ENCODE measurements around the gene CYP3A5. TPM values are rescaled to one million over a fixed set of nuclear protein-coding genes. Genes with fewer than 3 reads are reported as not detected.

The CYP3A5 gene
- total and polyA plus RNA-seq, 9 of the 15 experiments (the other 6 are each of a cell fraction or from before 2014, with no cell fraction given): 0.73 to 2.8 (median 1.5) TPM

- TF ChIP-seq NUFIP1 (IDR thresholded peaks at IDR 0.05; ENCODE audit: partially characterized antibody): no peak
- no peak for TF ChIP-seq CREB5 (CRISPR knock-in tag; IDR thresholded peaks at IDR 0.05)
- TF ChIP-seq MCM7 (IDR thresholded peaks at IDR 0.05): no peak
- TF ChIP-seq ZNF561 (CRISPR knock-in tag; conservative IDR thresholded peaks at IDR 0.05): no peak
- peak; percentile 77 for TF ChIP-seq ZNF316 (IDR thresholded peaks at IDR 0.05)
- TF ChIP-seq C11orf30 (IDR thresholded peaks at IDR 0.05; ENCODE audit: low read depth): peak; percentile 66
- no peak for TF ChIP-seq PHB (CRISPR knock-in tag; IDR thresholded peaks at IDR 0.05)
- 0 out of 2 replicates have a peak, but pooled peaks have one; percentile 56 for TF ChIP-seq MAFG (tag; conservative IDR thresholded peaks at IDR 0.05)
- no peak for TF ChIP-seq SNIP1 (IDR thresholded peaks at IDR 0.05; ENCODE audit: low read depth)
- no peak for TF ChIP-seq POLR2AphosphoS2 (IDR thresholded peaks at IDR 0.05; ENCODE audit: low read length)
- TF ChIP-seq PTBP1 (IDR thresholded peaks at IDR 0.05; ENCODE audit: low read depth, low read length): no peak
Observed at GRCh38 chr7:99651290-99651689, 28.5 kb downstream of the CYP3A5 start (continued).

GRCh38 chr7:99648843-99649242 lies 31.0 kb downstream of the CYP3A5 start:
- Histone ChIP-seq H3K36me3 (ENCODE audit: control insufficient read depth, insufficient read depth, low read length) (no peaks in the 10 kb centered on the region), H3K9me1 (ENCODE audit: control insufficient read depth, insufficient read depth, low read length) (no peaks in the 10 kb centered on the region), H3K27ac (ENCODE audit: extremely low read depth, low read depth, low read length) (no peak overlapping the region), H3K9ac (ENCODE audit: insufficient read depth in 1 of 2, low read depth in 2 of 2, low read length in 2 of 2) (no peak overlapping the region), H3K4me2 (ENCODE audit: insufficient read depth, low read length) (no peak overlapping the region), H4K20me1 (replicated peaks; ENCODE audit: control insufficient read depth, insufficient read depth, low read length) (no peaks in the 10 kb centered on the region), H3K79me2 (ENCODE audit: control insufficient read depth, insufficient read depth, low read length) (no peaks in the 10 kb centered on the region), H3K27me3 (ENCODE audit: control insufficient read depth in 2 of 2, insufficient read depth in 2 of 2, low read length in 2 of 2) (no peaks in the 10 kb centered on the region), H3K4me3 (no peak overlapping the region), H3K4me1 (replicated peaks in 1 of 2; ENCODE audit: control insufficient read depth in 2 of 2, insufficient read depth in 2 of 2, low read length in 2 of 2) (no peaks in the 10 kb centered on the region), H2AFZ (ENCODE audit: low read depth, low read length) (no peak overlapping the region), H3K9me3 (replicated peaks; ENCODE audit: control insufficient read depth, insufficient read depth, low read depth, low read length) (no peaks in the 10 kb centered on the region)
- BruUV-seq (replicated peaks): no TSS peak
- no peak for TF ChIP-seq HMG20A (CRISPR knock-in tag; conservative IDR thresholded peaks at IDR 0.05)
- TF ChIP-seq LARP7 (IDR thresholded peaks at IDR 0.05): no peak
- no peak for TF ChIP-seq COPS2 (conservative IDR thresholded peaks at IDR 0.05)
- no peak for TF ChIP-seq PTBP1 (IDR thresholded peaks at IDR 0.05; ENCODE audit: low read depth, low read length)
- no peak for TF ChIP-seq RBM39 (optimal IDR thresholded peaks at IDR 0.05; ENCODE audit: low read depth, low read length)
- no peak for TF ChIP-seq GMEB1 (CRISPR knock-in tag; IDR thresholded peaks at IDR 0.05)
- TF ChIP-seq RNF219 (CRISPR knock-in tag; IDR thresholded peaks at IDR 0.05): no peak
- no peak for TF ChIP-seq ZBTB43 (CRISPR knock-in tag; IDR thresholded peaks at IDR 0.05)
- CTCF ChIA-PET (ENCODE audit: low intra/inter-chr PET ratio): no interaction called here
- POLR2A ChIA-PET: interaction anchor here (1.5 kb wide), 1 partner anchor 18 kb away, joined by 3 read pairs; no protein-coding TSS in a partner anchor
- FAIRE-seq (no peak), ATAC-seq (no peak), DNase-seq (ENCODE audit: extremely low read depth in 1 of 4, low spot score in 3 of 4) (no peak)
- intact Hi-C loops (cut with micrococcal nuclease): no loop called here
- in situ Hi-C loops (cut with MboI): no loop called here
- 29% methylated on average over 2 of the region's 2 CpGs for WGBS (ENCODE audit: insufficient coverage, low coverage, missing lambda C conversion rate)

Data from K562 (cell line).